ENCODE results near the gene XXYLT1.

Gene XXYLT1

DNA sequence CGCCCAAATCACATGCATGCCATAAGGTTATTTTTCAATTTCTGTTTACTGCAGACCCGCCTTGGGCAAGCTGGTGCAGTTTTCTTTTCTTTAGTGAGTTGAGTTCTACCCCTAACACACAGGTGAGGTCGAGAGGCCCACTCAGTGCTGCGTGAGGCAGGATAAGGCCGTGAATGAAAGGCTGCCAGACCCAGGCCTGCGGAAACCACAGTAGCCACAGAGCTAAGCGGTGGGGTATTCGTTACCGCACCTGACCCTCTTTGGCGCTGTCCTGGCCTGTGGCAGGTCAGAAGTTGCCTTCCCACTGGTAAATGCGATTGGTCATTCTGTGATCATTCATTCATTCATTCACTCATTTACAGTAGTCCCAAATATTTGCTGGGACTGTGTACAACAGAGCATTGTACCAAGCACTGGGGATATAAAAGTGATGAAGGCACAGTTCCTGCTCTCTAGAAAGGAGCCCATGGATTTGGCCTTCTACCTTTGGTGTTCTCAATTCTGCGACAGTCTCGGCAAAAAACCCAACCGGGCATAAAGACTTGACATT is 144.8 kb downstream of the XXYLT1 start:
- POLR2A ChIA-PET = no interaction called here
- CTCF ChIA-PET = interaction anchor here (1.0 to 1.3 kb wide), 3 partner anchors 14 to 444 kb away, joined by 3 to 6 read pairs (median 4); no protein-coding TSS in a partner anchor
- TF ChIP-seq, protein P1, sequence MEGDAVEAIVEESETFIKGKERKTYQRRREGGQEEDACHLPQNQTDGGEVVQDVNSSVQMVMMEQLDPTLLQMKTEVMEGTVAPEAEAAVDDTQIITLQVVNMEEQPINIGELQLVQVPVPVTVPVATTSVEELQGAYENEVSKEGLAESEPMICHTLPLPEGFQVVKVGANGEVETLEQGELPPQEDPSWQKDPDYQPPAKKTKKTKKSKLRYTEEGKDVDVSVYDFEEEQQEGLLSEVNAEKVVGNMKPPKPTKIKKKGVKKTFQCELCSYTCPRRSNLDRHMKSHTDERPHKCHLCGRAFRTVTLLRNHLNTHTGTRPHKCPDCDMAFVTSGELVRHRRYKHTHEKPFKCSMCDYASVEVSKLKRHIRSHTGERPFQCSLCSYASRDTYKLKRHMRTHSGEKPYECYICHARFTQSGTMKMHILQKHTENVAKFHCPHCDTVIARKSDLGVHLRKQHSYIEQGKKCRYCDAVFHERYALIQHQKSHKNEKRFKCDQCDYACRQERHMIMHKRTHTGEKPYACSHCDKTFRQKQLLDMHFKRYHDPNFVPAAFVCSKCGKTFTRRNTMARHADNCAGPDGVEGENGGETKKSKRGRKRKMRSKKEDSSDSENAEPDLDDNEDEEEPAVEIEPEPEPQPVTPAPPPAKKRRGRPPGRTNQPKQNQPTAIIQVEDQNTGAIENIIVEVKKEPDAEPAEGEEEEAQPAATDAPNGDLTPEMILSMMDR (IDR thresholded peaks at IDR 0.05; ENCODE audit: insufficient read depth, low read length, missing control alignments) = no peak
- no peak overlapping the region for H3K4me3 ChIP-seq (ENCODE audit: low read depth, low read length)
- DNase-seq (ENCODE audit: low read depth, low spot score) = no peak

DNA sequence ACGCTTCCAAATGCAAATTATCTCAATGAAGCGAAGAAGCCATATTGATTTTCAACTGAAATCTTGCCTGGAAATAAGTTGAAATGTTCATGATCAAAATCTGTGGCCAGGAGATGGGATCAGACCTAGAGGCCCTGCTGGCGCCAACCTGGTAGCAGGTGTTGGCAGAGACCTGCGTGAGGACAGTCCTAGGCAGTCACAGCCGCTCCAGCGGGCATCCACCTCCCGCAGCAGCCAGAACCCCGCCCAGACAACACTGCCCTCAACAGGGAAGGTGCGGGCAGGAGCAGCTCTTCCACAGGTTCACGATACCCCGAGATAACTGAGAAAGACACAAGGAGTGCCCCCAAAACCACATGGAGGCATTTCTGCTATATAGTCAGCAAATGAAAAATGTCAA is 145.3 kb downstream of the XXYLT1 start:
- DNase-seq (ENCODE audit: low read depth, low spot score) = no peak
- CTCF ChIA-PET = interaction anchor here (1.0 to 1.3 kb wide), 4 partner anchors 13 to 443 kb away, joined by 3 to 6 read pairs (median 5); no protein-coding TSS in a partner anchor
- POLR2A ChIA-PET = no interaction called here
- no peak overlapping the region for H3K4me3 ChIP-seq (ENCODE audit: low read depth, low read length)
- TF ChIP-seq, protein P1 (IDR thresholded peaks at IDR 0.05; ENCODE audit: insufficient read depth, low read length, missing control alignments) = no peak

DNA sequence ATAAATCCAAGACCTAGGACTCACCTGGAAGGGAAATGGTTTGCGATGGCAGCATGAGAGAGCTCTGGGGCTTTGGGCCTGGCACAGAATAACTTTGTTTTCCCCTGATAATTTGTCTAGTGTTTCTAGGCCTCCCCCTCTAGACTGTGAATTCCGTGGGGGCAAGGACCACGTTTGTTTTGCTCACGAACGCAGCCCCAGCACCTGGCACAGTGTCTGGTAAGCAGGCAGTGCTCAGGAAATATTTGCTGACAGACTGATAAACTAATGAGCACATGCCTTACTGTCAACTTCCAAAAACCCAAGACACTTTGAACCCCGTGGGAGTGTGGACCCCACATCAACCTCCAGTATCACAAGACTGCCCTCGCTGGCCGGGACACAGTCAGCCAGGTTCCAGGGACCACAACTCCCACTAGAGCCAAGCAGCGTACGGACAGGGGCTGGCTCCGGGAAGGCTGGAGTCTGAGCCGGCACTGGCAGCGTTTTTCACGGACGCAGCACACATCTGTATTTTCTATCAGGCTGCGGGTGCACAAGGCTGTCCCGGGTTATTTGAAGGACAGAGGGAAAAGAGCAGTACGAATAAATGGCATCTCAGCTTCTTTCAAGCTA is 146.5 kb downstream of the XXYLT1 start:
- ChIA-PET CTCF (interaction anchor here (1.0 to 6.0 kb wide), 5 partner anchors 9 to 452 kb away, joined by 4 to 24 read pairs (median 6); partner anchors contain the start of gene LSG1), POLR2A (no interaction called here)
- no peak overlapping the region for H3K4me3 ChIP-seq (ENCODE audit: low read depth, low read length)
- no peak for DNase-seq (ENCODE audit: low read depth, low spot score)
- TF ChIP-seq, protein P1 (IDR thresholded peaks at IDR 0.05; ENCODE audit: insufficient read depth, low read length, missing control alignments) = no peak

DNA sequence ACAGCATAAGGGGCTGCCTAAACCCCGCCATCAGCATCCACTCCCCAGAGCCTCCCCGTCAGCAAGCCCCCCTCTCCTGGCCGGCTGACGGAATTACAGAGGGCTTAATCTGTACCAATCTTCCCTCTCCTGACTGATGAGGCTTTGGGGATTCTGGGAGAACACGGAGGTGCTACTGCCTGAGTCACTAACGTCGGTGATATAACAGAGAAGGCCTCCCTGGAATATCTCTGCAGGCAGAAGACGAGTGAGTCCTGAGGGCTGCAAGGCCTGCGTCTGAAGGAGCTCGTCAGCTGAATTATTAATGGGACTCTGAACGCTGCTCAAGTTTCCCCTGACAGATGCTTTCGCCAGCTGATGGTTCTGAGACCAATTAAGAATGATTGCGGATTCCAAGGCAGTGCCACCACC is 147.7 kb downstream of the XXYLT1 start:
- DNase-seq (ENCODE audit: low read depth, low spot score) = no peak
- POLR2A ChIA-PET = no interaction called here
- TF ChIP-seq, protein P1 (IDR thresholded peaks at IDR 0.05; ENCODE audit: insufficient read depth, low read length, missing control alignments) = peak; percentile 62
- CTCF ChIA-PET = interaction anchor here (1.0 to 11.3 kb wide), 12 partner anchors 10 to 451 kb away, joined by 3 to 107 read pairs (median 8); partner anchors contain the start of genes FAM43A, LSG1 and XXYLT1
- H3K4me3 ChIP-seq (ENCODE audit: low read depth, low read length) = no peak overlapping the region

DNA sequence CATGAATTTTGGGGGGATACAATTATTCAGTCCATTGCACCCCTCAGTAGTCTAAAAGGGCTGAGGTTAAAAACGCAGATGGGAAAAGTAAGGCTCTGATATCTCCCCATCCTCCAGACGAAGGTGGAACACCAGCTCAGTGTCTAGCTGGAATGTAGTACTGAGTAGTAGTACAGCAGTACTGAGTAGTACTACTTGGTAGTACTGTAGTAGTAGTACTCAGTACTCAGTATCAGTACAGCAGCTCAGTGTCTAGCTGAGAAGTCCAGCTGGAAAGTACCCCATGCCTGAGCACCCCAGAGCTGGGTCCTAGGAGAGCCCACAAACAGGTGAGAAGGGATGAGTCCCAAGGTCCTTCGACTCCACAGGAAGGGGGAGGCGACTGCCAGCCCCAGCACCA is 148.7 kb downstream of the XXYLT1 start:
- ChIA-PET POLR2A (no interaction called here), CTCF (interaction anchor here (0.9 to 11.3 kb wide), 13 partner anchors 9 to 448 kb away, joined by 3 to 107 read pairs (median 8); partner anchors contain the start of gene FAM43A)

DNA sequence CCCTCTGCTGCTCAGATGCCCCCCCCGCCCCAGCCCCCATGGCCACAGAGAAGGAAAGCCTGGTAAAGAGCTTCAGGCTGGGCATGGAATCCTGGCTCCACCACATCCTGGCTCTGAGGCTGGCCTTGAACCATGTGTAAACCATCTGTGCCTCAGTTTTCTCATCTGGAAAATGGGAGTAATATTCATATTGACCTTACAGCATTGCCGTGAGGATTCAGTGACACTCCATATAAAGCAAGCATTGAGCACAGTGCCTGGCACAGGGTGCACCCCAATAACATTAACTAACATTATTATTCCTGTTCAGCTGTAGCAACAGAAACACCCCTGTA is 150.7 kb downstream of the XXYLT1 start:
- POLR2A ChIA-PET = interaction anchor here (0.8 to 1.4 kb wide), 4 partner anchors 139 to 448 kb away, joined by 3 to 9 read pairs (median 4); partner anchors contain the start of genes FAM43A and LSG1
- CTCF ChIA-PET = interaction anchor here (0.7 to 11.3 kb wide), 13 partner anchors 8 to 483 kb away, joined by 3 to 107 read pairs (median 4); partner anchors contain the start of genes FAM43A and LSG1
- TF ChIP-seq, protein P1 (IDR thresholded peaks at IDR 0.05; ENCODE audit: insufficient read depth, low read length, missing control alignments) = no peak

More for the DNA sequence above, 148.7 kb downstream of the XXYLT1 start:
- TF ChIP-seq, protein P1 (IDR thresholded peaks at IDR 0.05; ENCODE audit: insufficient read depth, low read length, missing control alignments) = no peak
- DNase-seq (ENCODE audit: low read depth, low spot score) = no peak
- no peak overlapping the region for H3K4me3 ChIP-seq (ENCODE audit: low read depth, low read length)

More for the DNA sequence above, 150.7 kb downstream of the XXYLT1 start:
- no peak for DNase-seq (ENCODE audit: low read depth, low spot score)
- no peak overlapping the region for H3K4me3 ChIP-seq (ENCODE audit: low read depth, low read length)

All from AG04449 (cell line).